ENCODE measurements around the gene RETSAT. TPM values are rescaled to one million over a fixed set of nuclear protein-coding genes. Genes with fewer than 3 reads are reported as not detected.
"Not testable (repeated sequence)": the region's sequence is repeated elsewhere in the genome, so short reads cannot be mapped to it uniquely, and the experiment has no call there.

RETSAT gene
- total RNA-seq, 1 donor from 2014 or later, result 39.8 TPM

- DNase-seq; intact Hi-C loops (cut with DNase I); ATAC-seq (ENCODE audit: poor library complexity): not testable (repeated sequence)
Measured at GRCh38 chr2:85343207-85343895, 11.0 kb downstream of the RETSAT start.

- DNase-seq (no peak), ATAC-seq (ENCODE audit: poor library complexity) (no peak)
- intact Hi-C loops (cut with DNase I), result no loop called here
Measured at GRCh38 chr2:85342156-85342555, 12.2 kb downstream of the RETSAT start.

- ATAC-seq (ENCODE audit: poor library complexity) (no peak), DNase-seq (no peak)
- intact Hi-C loops (cut with DNase I), result no loop called here
Measured at GRCh38 chr2:85341269-85342029, 12.9 kb downstream of the RETSAT start.

- ATAC-seq (ENCODE audit: poor library complexity) (peak; percentile 27), DNase-seq (no peak)
- intact Hi-C loops (cut with DNase I), result no loop called here
Measured at GRCh38 chr2:85340034-85340892, 14.1 kb downstream of the RETSAT start.

GRCh38 chr2:85334928-85335327, 19.4 kb downstream of the RETSAT start:
- ATAC-seq (ENCODE audit: poor library complexity), result no peak
- intact Hi-C loops (cut with DNase I), result no loop called here
- no peak for DNase-seq

GRCh38 chr2:85333877-85334276, 20.5 kb downstream of the RETSAT start:
- ATAC-seq (ENCODE audit: poor library complexity); intact Hi-C loops (cut with DNase I): not testable (repeated sequence)

GRCh38 chr2:85330839-85331636, 23.3 kb downstream of the RETSAT start:
- no peak for ATAC-seq (ENCODE audit: poor library complexity)
- no peak for DNase-seq
- intact Hi-C loops (cut with DNase I), result no loop called here

More at GRCh38 chr2:85333877-85334276, 20.5 kb downstream of the RETSAT start:
- not testable (repeated sequence) for DNase-seq

- intact Hi-C loops (cut with DNase I); ATAC-seq (ENCODE audit: poor library complexity): not testable (repeated sequence)
Measured at GRCh38 chr2:85329701-85330100, 24.6 kb downstream of the RETSAT start.

GRCh38 chr2:85329181-85329651, 25.1 kb downstream of the RETSAT start:
- DNase-seq (no peak), ATAC-seq (ENCODE audit: poor library complexity) (no peak)
- intact Hi-C loops (cut with DNase I), result no loop called here

More at GRCh38 chr2:85329701-85330100, 24.6 kb downstream of the RETSAT start:
- not testable (repeated sequence) for DNase-seq

GRCh38 chr2:85327822-85328617, 26.3 kb downstream of the RETSAT start, which contains the start of gene TGOLN2:
Gene TGOLN2, minus strand, starts transcription at chr2:85327989. Its CDS starts 27 bp downstream, at chr2:85327962.
- ATAC-seq (ENCODE audit: poor library complexity) (peak; percentile 99), DNase-seq (peak; percentile 96)
- intact Hi-C loops (cut with DNase I), result no loop called here

- intact Hi-C loops (cut with DNase I), result no loop called here
- DNase-seq (peak; percentile 68), ATAC-seq (ENCODE audit: poor library complexity) (peak; percentile 48)
Measured at GRCh38 chr2:85327160-85327821, 27.0 kb downstream of the RETSAT start.

GRCh38 chr2:85326406-85327159, 27.7 kb downstream of the RETSAT start:
- DNase-seq (no peak), ATAC-seq (ENCODE audit: poor library complexity) (no peak)
- intact Hi-C loops (cut with DNase I), result no loop called here

GRCh38 chr2:85325466-85325811, 28.9 kb downstream of the RETSAT start:
- intact Hi-C loops (cut with DNase I), result no loop called here
- no peak for ATAC-seq (ENCODE audit: poor library complexity)
- DNase-seq, result no peak

- ATAC-seq (ENCODE audit: poor library complexity) (no peak), DNase-seq (no peak)
Measured at GRCh38 chr2:85324639-85325465, 29.5 kb downstream of the RETSAT start.

GRCh38 chr2:85323988-85324367, 30.4 kb downstream of the RETSAT start:
- DNase-seq; ATAC-seq (ENCODE audit: poor library complexity); intact Hi-C loops (cut with DNase I): not testable (repeated sequence)

More at GRCh38 chr2:85324639-85325465, 29.5 kb downstream of the RETSAT start:
- intact Hi-C loops (cut with DNase I), result no loop called here
